ENCODE measurements around the gene HELT. TPM values are rescaled to one million over a fixed set of nuclear protein-coding genes. Genes with fewer than 3 reads are reported as not detected.

Gene HELT
- total RNA-seq, 4 donors from 2014 or later = not detected

DNA sequence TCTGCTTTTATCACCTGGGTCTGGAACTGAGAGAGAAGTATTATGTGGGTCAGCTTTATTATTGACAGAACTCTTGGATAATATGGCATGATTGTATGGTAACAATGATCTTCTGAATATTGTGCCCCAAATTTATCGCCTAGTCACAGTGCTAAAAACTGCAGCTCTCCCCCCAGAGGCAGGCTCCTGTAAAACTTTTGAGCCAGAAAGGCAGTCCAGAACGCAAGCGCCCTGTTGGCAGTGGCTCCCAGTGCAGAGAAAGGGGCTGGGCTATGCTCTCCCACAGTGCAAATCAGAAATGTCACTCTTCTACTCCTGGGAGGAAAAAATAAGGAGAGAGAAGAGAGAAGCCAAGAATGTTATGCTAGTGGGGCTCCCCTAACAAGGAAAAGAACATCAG, 50.5 kb downstream of the HELT start:
- Histone ChIP-seq H3K27me3 (no peaks in the 10 kb centered on the region), H3K9me3 (no peaks in the 10 kb centered on the region), H3K4me3 (no peak overlapping the region), H3K4me1 (no peaks in the 10 kb centered on the region), H3K36me3 (no peaks in the 10 kb centered on the region), H3K27ac (no peak overlapping the region)
- intact Hi-C loops (cut with DNase I; ENCODE audit: low total_unique reads) = no loop called here
- ATAC-seq (no peak), DNase-seq (no peak)
- TF ChIP-seq POLR2A (IDR thresholded peaks at IDR 0.05) = no peak
- no peak for TF ChIP-seq CTCF (IDR thresholded peaks at IDR 0.05 in 4 of 5, conservative IDR thresholded peaks at IDR 0.05 in 1 of 5)
- in situ Hi-C loops (cut with MboI; ENCODE audit: low sequenced_read_pairs in 4 of 4) = no loop called here

Other genes starting within 250 kb of the HELT start
- gene ACSL1, start 192.5 kb upstream of the HELT start, total RNA-seq = 1,000 to 10,000 TPM in 3 of 4 donors, 100 to 1,000 TPM in 1; 591 to 2,181 (median 1,316) TPM
- 100 to 1,000 TPM; 360 to 914 (median 389) TPM for gene SLC25A4, start 124.8 kb downstream of the HELT start, total RNA-seq
- 10 to 100 TPM in 2 of 4 donors, 1 to 10 TPM in 2; 6.5 to 14.1 (median 10.8) TPM for gene CFAP97, start 185.5 kb downstream of the HELT start, total RNA-seq
- 10 to 100 TPM; 11.3 to 17.3 (median 13.4) TPM for gene SNX25, start 191.1 kb downstream of the HELT start, total RNA-seq

Measured in gastrocnemius medialis (tissue), 4 donors.